ENCODE measurements around the gene MXD1. TPM values are rescaled to one million over a fixed set of nuclear protein-coding genes. Genes with fewer than 3 reads are reported as not detected.

MXD1 gene
- total RNA-seq, 1 donor from 2014 or later, result 4.6 TPM

GRCh38 chr2:69969126-69969983 lies 54.4 kb downstream of the MXD1 start:
- intact Hi-C loops (cut with DNase I), result no loop called here
- no peaks in the 10 kb centered on the region for H3K9me3 ChIP-seq

DNA sequence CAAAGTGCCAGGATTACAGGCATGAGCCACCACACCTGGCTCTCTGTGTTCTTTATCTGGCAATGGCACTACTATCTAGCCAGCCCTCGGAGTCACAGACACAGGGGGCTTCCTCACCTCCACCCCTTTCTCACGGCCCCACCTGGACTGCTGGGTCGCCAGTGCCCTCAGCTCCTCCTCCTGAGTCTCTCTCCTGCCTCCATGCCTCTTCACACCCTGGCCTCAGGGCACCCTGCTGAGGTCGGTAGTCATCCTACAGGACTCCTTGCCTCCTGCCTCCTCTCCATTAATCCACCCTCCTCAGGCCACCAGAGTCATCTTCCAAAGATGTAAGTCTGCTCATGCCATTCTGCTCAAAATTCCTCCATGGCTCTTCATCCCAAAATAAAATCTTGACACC lies 55.1 kb downstream of the MXD1 start:
- no peak overlapping the region for H3K4me3 ChIP-seq
- no peak for DNase-seq (ENCODE audit: low spot score in 2 of 2)
- intact Hi-C loops (cut with DNase I), result no loop called here

More at GRCh38 chr2:69969126-69969983, 54.4 kb downstream of the MXD1 start:
- H3K4me3 ChIP-seq, result no peak overlapping the region
- H3K4me1 ChIP-seq, result no peaks in the 10 kb centered on the region
- no peak overlapping the region for H3K27ac ChIP-seq
- H3K27me3 ChIP-seq, result no peaks in the 10 kb centered on the region
- no peaks in the 10 kb centered on the region for H3K36me3 ChIP-seq
- DNase-seq (ENCODE audit: low spot score in 2 of 2), result no peak
- no peak for TF ChIP-seq CTCF (IDR thresholded peaks at IDR 0.05)

DNA sequence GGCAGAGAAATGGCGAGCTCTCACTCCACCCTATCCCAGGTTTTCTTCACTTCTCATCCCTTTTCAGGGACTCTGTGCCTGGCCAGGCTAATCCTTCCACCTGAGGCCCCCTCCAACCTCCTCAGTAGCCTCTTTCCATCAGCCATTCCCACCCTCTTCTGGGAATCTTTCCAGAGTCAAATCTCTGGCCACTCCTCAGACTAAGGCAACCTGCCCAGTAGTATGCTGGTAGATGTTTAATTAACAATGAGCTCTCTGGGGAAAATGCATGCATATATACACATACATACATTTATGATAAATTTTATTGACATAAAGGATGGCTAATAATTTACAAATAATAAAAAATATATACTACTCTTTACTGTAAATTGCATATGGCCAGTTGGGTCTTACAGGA lies 57.9 kb downstream of the MXD1 start:
- DNase-seq (ENCODE audit: low spot score in 2 of 2), result no peak
- intact Hi-C loops (cut with DNase I), result no loop called here
- TF ChIP-seq CTCF (IDR thresholded peaks at IDR 0.05), result no peak
- Histone ChIP-seq H3K4me3 (no peak overlapping the region), H3K27ac (no peak overlapping the region), H3K36me3 (no peaks in the 10 kb centered on the region), H3K27me3 (no peaks in the 10 kb centered on the region), H3K9me3 (no peaks in the 10 kb centered on the region), H3K4me1 (no peaks in the 10 kb centered on the region)

More for the DNA sequence above, 55.1 kb downstream of the MXD1 start:
- no peak for TF ChIP-seq CTCF (IDR thresholded peaks at IDR 0.05)
- Histone ChIP-seq H3K9me3 (no peaks in the 10 kb centered on the region), H3K4me1 (no peaks in the 10 kb centered on the region), H3K36me3 (no peaks in the 10 kb centered on the region), H3K27me3 (no peaks in the 10 kb centered on the region), H3K27ac (no peak overlapping the region)

GRCh38 chr2:69973335-69973735 lies 58.4 kb downstream of the MXD1 start:
- H3K27me3 ChIP-seq, result no peaks in the 10 kb centered on the region
- H3K27ac ChIP-seq, result no peak overlapping the region
- H3K9me3 ChIP-seq, result no peaks in the 10 kb centered on the region
- DNase-seq (ENCODE audit: low spot score in 2 of 2), result no peak
- H3K36me3 ChIP-seq, result no peaks in the 10 kb centered on the region
- H3K4me3 ChIP-seq, result no peak overlapping the region
- intact Hi-C loops (cut with DNase I), result no loop called here
- no peaks in the 10 kb centered on the region for H3K4me1 ChIP-seq
- TF ChIP-seq CTCF (IDR thresholded peaks at IDR 0.05), result no peak

DNA sequence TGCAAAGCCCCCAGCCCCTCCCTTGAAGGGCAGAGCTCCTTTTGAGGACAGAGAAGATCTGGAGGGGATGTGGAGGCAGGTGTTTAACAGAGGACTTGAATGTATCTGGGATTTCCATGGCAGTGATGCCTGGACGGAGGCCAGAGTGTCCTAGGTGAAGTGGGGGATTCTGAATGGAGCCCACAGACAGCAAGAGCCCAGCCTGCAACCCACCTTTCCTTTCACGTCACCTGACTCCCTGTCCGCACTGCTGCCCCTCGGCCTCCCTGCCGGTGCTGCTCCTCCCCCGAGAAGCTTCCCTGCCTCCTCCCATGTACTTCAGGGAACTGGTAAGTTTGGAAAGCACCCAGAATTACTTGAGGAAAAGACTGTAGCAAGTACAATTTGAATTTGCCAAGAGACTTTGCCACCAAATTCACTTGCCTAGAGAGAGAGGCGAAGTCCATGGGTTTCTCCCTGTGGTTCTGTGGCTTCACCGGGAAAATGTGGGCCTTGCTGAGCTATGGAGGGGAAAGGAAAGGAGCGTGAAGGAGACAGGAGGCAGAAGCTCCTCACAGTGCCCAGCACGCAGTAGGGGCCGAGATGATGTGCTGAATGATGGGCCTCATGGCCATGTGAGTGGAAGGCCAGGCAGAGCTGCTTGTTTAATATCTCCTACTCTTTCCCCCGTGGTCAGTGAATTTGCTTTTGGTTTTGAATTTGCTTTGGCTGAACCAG lies 60.4 kb downstream of the MXD1 start:
- H3K27me3 ChIP-seq, result no peaks in the 10 kb centered on the region
- no peak for TF ChIP-seq CTCF (IDR thresholded peaks at IDR 0.05)
- no peaks in the 10 kb centered on the region for H3K9me3 ChIP-seq
- H3K36me3 ChIP-seq, result no peaks in the 10 kb centered on the region
- H3K27ac ChIP-seq, result no peak overlapping the region
- intact Hi-C loops (cut with DNase I), result no loop called here
- DNase-seq (ENCODE audit: low spot score in 2 of 2), result no peak
- no peaks in the 10 kb centered on the region for H3K4me1 ChIP-seq
- no peak overlapping the region for H3K4me3 ChIP-seq

All from ascending aorta (tissue), 2 donors.